ENCODE data around the gene SKP2.
A peak's percentile ranks its signal among the peaks of the same experiment; 100 is the strongest.

GRCh38 chr5:36151434-36152323 is at the start of gene SKP2, which contains the start of gene LMBRD2:
- TF ChIP-seq EP300 (conservative IDR thresholded peaks at IDR 0.05; ENCODE audit: poor library complexity, severe bottlenecking), result peak; percentile 47
- TF ChIP-seq, protein P1, sequence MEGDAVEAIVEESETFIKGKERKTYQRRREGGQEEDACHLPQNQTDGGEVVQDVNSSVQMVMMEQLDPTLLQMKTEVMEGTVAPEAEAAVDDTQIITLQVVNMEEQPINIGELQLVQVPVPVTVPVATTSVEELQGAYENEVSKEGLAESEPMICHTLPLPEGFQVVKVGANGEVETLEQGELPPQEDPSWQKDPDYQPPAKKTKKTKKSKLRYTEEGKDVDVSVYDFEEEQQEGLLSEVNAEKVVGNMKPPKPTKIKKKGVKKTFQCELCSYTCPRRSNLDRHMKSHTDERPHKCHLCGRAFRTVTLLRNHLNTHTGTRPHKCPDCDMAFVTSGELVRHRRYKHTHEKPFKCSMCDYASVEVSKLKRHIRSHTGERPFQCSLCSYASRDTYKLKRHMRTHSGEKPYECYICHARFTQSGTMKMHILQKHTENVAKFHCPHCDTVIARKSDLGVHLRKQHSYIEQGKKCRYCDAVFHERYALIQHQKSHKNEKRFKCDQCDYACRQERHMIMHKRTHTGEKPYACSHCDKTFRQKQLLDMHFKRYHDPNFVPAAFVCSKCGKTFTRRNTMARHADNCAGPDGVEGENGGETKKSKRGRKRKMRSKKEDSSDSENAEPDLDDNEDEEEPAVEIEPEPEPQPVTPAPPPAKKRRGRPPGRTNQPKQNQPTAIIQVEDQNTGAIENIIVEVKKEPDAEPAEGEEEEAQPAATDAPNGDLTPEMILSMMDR (IDR thresholded peaks at IDR 0.05; ENCODE audit: poor library complexity, severe bottlenecking), result peak; percentile 31
- TF ChIP-seq TAF1 (IDR thresholded peaks at IDR 0.05; ENCODE audit: low read depth), result peak; percentile 10

Data from neural cell (in vitro differentiated cells).